ENCODE results near the gene S100A6.
"Not testable (repeated sequence)": the region's sequence is repeated elsewhere in the genome, so short reads cannot be mapped to it uniquely, and the experiment has no call there.

Gene S100A6

DNA sequence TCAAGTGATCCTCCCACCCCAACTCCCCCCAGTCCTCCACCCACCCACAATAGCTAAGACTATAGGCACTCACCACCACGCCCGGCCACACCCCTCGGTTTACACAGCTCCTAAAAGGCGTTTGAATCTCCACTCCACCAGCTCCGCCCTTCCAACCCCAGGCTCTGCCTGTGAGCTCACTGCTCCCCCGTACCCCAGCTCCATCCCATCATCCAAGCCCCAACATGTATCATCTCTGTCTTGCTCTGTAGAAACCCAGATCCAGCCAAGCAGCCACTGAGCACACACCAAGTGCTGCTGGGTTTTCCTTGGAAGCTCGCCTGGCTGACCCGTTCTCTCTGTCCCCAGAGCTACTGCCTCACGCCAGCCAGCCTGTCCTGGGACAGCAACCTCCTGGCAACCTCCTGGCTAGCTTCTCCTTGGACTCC is 41.8 kb upstream of the S100A6 start:
- Mint-ChIP-seq H3K4me3 (no peak overlapping the region), H3K4me1 (peaks cover 10% of the 10 kb centered on the region), H3K27ac (no peak overlapping the region), H3K27me3 (ENCODE audit: low read depth, poor library complexity) (no peaks in the 10 kb centered on the region), H3K36me3 (ENCODE audit: low read depth) (no peaks in the 10 kb centered on the region), H3K9me3 (peaks cover 28% of the 10 kb centered on the region)
- TF ChIP-seq, protein P1, sequence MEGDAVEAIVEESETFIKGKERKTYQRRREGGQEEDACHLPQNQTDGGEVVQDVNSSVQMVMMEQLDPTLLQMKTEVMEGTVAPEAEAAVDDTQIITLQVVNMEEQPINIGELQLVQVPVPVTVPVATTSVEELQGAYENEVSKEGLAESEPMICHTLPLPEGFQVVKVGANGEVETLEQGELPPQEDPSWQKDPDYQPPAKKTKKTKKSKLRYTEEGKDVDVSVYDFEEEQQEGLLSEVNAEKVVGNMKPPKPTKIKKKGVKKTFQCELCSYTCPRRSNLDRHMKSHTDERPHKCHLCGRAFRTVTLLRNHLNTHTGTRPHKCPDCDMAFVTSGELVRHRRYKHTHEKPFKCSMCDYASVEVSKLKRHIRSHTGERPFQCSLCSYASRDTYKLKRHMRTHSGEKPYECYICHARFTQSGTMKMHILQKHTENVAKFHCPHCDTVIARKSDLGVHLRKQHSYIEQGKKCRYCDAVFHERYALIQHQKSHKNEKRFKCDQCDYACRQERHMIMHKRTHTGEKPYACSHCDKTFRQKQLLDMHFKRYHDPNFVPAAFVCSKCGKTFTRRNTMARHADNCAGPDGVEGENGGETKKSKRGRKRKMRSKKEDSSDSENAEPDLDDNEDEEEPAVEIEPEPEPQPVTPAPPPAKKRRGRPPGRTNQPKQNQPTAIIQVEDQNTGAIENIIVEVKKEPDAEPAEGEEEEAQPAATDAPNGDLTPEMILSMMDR (IDR thresholded peaks at IDR 0.05) = no peak
- DNase-seq = no peak

DNA sequence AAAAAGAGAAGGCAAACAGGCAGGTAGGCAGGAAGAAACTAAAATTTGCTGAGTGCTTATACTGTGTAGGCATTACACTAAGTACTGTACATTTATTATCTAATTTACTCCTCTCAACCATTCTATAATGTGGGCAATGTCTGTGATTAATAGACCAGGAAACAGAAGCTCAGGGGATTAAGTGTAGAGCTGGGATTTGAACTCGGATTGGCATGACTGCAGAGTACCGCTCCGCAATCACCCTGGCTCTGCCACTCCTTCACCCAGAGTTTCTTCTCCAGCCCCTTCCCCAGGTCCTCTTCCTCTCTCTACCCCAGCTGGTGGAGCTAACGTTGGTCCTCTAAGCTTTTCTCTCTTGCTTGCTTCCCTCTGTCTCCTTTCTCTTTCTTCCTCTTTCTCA is 41.3 kb upstream of the S100A6 start:
- H3K9me3 Mint-ChIP-seq = peaks cover 28% of the 10 kb centered on the region
- no peak overlapping the region for H3K27ac Mint-ChIP-seq
- H3K27me3 Mint-ChIP-seq (ENCODE audit: low read depth, poor library complexity) = peaks cover 2% of the 10 kb centered on the region
- no peaks in the 10 kb centered on the region for H3K36me3 Mint-ChIP-seq (ENCODE audit: low read depth)
- TF ChIP-seq, protein P1 (IDR thresholded peaks at IDR 0.05) = no peak
- DNase-seq = no peak
- peaks cover 10% of the 10 kb centered on the region for H3K4me1 Mint-ChIP-seq
- H3K4me3 Mint-ChIP-seq = no peak overlapping the region

DNA sequence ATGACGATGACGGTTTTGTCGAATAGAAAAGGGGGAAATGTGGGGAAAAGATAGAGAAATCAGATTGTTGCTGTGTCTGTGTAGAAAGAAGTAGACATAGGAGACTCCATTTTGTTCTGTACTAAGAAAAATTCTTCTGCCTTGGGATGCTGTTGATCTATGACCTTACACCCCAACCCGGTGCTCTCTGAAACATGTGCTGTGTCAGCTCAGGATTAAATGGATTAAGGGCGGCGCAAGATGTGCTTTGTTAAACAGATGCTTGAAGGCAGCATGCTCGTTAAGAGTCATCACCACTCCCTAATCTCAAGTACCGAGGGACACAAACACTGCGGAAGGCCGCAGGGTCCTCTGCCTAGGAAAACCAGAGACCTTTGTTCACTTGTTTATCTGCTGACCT is 39.7 kb upstream of the S100A6 start:
- H3K36me3 Mint-ChIP-seq (ENCODE audit: low read depth); H3K27ac Mint-ChIP-seq; H3K4me3 Mint-ChIP-seq; DNase-seq; H3K27me3 Mint-ChIP-seq (ENCODE audit: low read depth, poor library complexity): not testable (repeated sequence)
- Mint-ChIP-seq H3K4me1 (peaks cover 17% of the 10 kb centered on the region), H3K9me3 (peaks cover 28% of the 10 kb centered on the region)

DNA sequence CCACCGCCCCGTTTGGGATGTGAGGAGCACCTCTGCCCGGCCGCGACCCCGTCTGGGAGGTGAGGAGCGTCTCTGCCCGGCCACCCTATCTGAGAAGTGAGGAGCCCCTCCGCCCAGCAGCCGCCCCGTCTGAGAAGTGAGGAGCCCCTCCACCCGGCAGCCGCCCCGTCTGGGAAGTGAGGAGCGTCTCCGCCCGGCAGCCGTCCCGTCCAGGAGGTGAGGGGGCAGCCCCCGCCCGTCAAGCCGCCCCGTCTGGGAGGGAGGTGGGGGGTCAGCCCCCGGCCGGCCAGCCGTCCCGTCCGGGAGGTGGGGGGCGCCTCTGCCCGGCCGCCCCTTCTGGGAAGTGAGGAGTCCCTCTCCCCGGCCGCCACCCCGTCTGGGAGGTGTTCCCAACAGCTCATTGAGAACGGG is 39.3 kb upstream of the S100A6 start:
- H3K27ac Mint-ChIP-seq; H3K36me3 Mint-ChIP-seq (ENCODE audit: low read depth); H3K27me3 Mint-ChIP-seq (ENCODE audit: low read depth, poor library complexity); DNase-seq; H3K4me3 Mint-ChIP-seq: not testable (repeated sequence)
- H3K4me1 Mint-ChIP-seq = peaks cover 17% of the 10 kb centered on the region
- H3K9me3 Mint-ChIP-seq = peaks cover 28% of the 10 kb centered on the region

DNA sequence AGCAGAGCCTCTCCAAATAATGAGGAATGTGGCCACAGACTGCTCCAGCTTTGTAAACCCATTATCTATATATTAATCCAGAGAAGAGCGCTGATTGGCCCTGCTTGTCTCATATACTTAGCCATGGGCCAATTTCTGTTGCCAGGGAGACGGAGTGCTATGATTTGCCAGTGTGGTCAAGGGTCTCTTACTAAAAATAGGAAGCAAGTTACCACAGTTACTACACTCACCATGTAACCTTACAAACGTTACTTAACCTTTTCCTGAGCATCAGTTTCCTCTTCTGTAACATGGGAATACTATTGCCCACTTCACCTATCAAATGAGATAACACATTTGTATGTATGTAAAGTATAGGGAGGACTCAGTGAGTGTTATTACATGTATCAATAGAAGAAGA is 37.6 kb upstream of the S100A6 start:
- no peak for DNase-seq
- Mint-ChIP-seq H3K9me3 (peaks cover 28% of the 10 kb centered on the region), H3K27ac (no peak overlapping the region), H3K4me1 (peaks cover 31% of the 10 kb centered on the region), H3K4me3 (no peak overlapping the region), H3K36me3 (ENCODE audit: low read depth) (no peaks in the 10 kb centered on the region), H3K27me3 (ENCODE audit: low read depth, poor library complexity) (peaks cover 6% of the 10 kb centered on the region)
- TF ChIP-seq, protein P1 (IDR thresholded peaks at IDR 0.05) = no peak

DNA sequence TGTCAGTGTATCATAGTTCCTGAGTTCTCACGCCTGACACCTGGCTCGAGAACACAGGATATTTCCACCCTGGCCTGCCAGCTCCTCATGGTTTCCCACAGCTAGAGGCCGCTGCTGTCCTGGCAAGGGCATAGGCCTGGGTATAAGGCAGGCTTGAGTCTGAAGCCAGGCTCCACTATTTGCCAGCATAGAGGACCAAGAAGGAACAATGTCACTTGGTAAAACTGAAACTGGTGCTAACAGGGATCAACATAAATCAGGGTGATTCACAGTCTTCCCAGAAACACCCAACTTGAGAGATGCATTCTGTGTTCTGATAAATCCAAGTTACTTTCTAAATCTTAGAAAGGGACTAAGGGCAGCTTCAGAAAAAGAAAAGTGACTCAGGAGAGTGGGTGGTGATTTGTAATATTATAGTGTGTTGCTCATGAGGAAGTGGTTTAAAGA is 36.8 kb upstream of the S100A6 start:
- no peak overlapping the region for H3K4me3 Mint-ChIP-seq
- TF ChIP-seq, protein P1 (IDR thresholded peaks at IDR 0.05) = peak; percentile 54
- no peak overlapping the region for H3K27ac Mint-ChIP-seq

DNA sequence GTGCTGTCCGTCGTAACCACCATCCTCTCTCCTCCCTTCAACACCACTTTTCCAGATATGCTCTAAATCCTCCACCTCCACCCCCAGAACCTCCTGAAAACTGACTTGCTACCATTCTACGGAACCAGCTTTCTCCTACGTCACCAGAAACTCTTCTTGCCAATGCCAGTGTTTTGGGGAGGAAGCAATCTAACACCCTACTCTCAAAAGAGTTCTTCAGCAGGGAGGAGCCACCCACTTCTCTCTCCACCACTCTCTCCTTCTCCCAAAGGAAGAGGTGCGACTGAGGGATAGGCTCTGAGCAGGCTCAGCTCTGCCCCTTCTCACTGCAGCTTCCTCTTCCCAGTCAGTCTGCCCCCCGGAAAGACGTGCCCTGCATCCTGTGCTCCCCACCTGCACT is 35.9 kb upstream of the S100A6 start:
- H3K9me3 Mint-ChIP-seq = peaks cover 28% of the 10 kb centered on the region
- H3K27me3 Mint-ChIP-seq (ENCODE audit: low read depth, poor library complexity) = peaks cover 10% of the 10 kb centered on the region
- H3K27ac Mint-ChIP-seq = peak overlapping the region; percentile 50
- TF ChIP-seq, protein P1 (IDR thresholded peaks at IDR 0.05) = no peak
- DNase-seq = no peak
- H3K4me3 Mint-ChIP-seq = no peak overlapping the region
- peaks cover 40% of the 10 kb centered on the region for H3K4me1 Mint-ChIP-seq
- H3K36me3 Mint-ChIP-seq (ENCODE audit: low read depth) = no peaks in the 10 kb centered on the region

More for the DNA sequence above, 36.8 kb upstream of the S100A6 start:
- Mint-ChIP-seq H3K9me3 (peaks cover 28% of the 10 kb centered on the region), H3K4me1 (peaks cover 31% of the 10 kb centered on the region), H3K27me3 (ENCODE audit: low read depth, poor library complexity) (peaks cover 9% of the 10 kb centered on the region), H3K36me3 (ENCODE audit: low read depth) (no peaks in the 10 kb centered on the region)
- peak; percentile 35 for DNase-seq
